ENCODE measurements around the gene CCDC83.

DNA sequence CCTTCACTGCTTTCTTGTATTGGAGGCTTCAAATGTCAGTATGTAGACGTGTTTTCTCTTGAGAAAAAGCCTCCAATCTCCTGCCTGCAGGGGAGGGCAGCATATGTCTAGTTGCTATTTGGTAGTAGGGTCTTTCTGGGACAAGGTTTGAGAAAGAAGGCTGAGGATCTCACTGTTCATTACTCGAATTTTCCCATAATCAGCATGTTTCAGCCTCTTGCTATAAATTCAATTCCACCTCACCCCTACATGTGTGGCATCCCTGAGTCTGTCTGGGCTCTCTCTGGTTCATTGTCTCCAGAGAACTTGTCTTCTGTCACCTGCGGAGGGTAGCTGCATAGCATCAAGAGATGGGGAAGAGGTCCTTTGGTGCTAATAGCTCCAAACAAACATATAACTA is 19.5 kb upstream of the CCDC83 start:
- TF ChIP-seq PBX3 (CRISPR knock-in tag; IDR thresholded peaks at IDR 0.05) = no peak
- TF ChIP-seq, protein P1, sequence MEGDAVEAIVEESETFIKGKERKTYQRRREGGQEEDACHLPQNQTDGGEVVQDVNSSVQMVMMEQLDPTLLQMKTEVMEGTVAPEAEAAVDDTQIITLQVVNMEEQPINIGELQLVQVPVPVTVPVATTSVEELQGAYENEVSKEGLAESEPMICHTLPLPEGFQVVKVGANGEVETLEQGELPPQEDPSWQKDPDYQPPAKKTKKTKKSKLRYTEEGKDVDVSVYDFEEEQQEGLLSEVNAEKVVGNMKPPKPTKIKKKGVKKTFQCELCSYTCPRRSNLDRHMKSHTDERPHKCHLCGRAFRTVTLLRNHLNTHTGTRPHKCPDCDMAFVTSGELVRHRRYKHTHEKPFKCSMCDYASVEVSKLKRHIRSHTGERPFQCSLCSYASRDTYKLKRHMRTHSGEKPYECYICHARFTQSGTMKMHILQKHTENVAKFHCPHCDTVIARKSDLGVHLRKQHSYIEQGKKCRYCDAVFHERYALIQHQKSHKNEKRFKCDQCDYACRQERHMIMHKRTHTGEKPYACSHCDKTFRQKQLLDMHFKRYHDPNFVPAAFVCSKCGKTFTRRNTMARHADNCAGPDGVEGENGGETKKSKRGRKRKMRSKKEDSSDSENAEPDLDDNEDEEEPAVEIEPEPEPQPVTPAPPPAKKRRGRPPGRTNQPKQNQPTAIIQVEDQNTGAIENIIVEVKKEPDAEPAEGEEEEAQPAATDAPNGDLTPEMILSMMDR (tag by site-specific recombination; IDR thresholded peaks at IDR 0.05) = no peak
- no peak for TF ChIP-seq ELK4 (IDR thresholded peaks at IDR 0.05; ENCODE audit: borderline replicate concordance, low read depth, low read length)
- TF ChIP-seq ZNF660 (tag by site-specific recombination; IDR thresholded peaks at IDR 0.05) = no peak

Data from HEK293 (cell line).